GM19035 (cell line): ENCODE data around the gene NPY.

Experiments used
- ATAC-seq: cut with Tn5 transposase; IDR thresholded peaks from one replicate; pipeline ENCODE4 v1.9.1; 2021; ENCODE audit not compliant: unreplicated experiment

Gene NPY

GRCh38 chr7:24312588-24312987 is 28.6 kb downstream of the NPY start:
- ATAC-seq = no peak

- ATAC-seq = no peak
Measured at GRCh38 chr7:24313777-24314176, 29.8 kb downstream of the NPY start.

- ATAC-seq = no peak
Measured at GRCh38 chr7:24316340-24316739, 32.4 kb downstream of the NPY start.

GRCh38 chr7:24318326-24318725 is 34.3 kb downstream of the NPY start:
- no peak for ATAC-seq

- ATAC-seq = no peak
Measured at GRCh38 chr7:24319209-24319608, 35.2 kb downstream of the NPY start.

GRCh38 chr7:24323961-24324480 is 40.0 kb downstream of the NPY start:
- no peak for ATAC-seq

- peak; percentile 85 for ATAC-seq
Measured at GRCh38 chr7:24325708-24326107, 41.7 kb downstream of the NPY start.

- ATAC-seq = no peak
Measured at GRCh38 chr7:24328050-24328449, 44.1 kb downstream of the NPY start.

GRCh38 chr7:24328894-24329293 is 44.9 kb downstream of the NPY start:
- no peak for ATAC-seq

GRCh38 chr7:24334012-24334411 is 50.0 kb downstream of the NPY start:
- no peak for ATAC-seq

- ATAC-seq = no peak
Measured at GRCh38 chr7:24334627-24335026, 50.6 kb downstream of the NPY start.

GRCh38 chr7:24336461-24336860 is 52.5 kb downstream of the NPY start:
- ATAC-seq = no peak

GRCh38 chr7:24337180-24337579 is 53.2 kb downstream of the NPY start:
- ATAC-seq = no peak

- ATAC-seq = no peak
Measured at GRCh38 chr7:24339575-24339974, 55.6 kb downstream of the NPY start.

GRCh38 chr7:24340727-24341126 is 56.7 kb downstream of the NPY start:
- no peak for ATAC-seq
